HG03159 (cell line): Measurements from ENCODE around the gene XPOT.

Experiments
- ATAC-seq: cut with Tn5 transposase; IDR thresholded peaks from one replicate; pipeline ENCODE4 v1.9.1; 2021; ENCODE audit warnings: mild to moderate bottlenecking, moderate library complexity; ENCODE audit not compliant: unreplicated experiment

Gene XPOT

GRCh38 chr12:64413884-64414283 is 9.7 kb downstream of the XPOT start:
- ATAC-seq: no peak

DNA sequence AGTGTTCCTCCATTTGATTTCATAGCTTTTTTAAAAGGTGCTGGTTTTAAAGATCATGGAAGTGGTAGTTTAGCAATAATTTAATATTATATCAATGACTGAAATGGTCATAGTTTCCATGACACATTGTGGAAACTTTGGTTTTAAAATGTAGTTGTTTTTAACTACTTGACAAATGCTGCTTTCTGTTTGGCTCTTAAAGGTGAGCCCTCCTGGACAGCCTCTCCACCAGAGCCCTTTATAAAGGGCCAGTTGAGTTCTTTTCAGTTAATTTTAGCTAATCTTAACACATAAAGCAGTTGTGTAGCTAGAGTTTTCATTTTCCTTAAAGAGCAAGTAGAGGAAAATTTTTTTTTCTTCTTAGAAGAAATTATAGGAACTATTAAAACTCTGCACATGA is 14.0 kb downstream of the XPOT start:
- no peak for ATAC-seq

- no peak for ATAC-seq
Measured at GRCh38 chr12:64419696-64420095, 15.5 kb downstream of the XPOT start.

- ATAC-seq: no peak
Measured at GRCh38 chr12:64427988-64428387, 23.8 kb downstream of the XPOT start.

- ATAC-seq: no peak
Measured at GRCh38 chr12:64428956-64429355, 24.8 kb downstream of the XPOT start.

- no peak for ATAC-seq
Measured at GRCh38 chr12:64430886-64431285, 26.7 kb downstream of the XPOT start.

DNA sequence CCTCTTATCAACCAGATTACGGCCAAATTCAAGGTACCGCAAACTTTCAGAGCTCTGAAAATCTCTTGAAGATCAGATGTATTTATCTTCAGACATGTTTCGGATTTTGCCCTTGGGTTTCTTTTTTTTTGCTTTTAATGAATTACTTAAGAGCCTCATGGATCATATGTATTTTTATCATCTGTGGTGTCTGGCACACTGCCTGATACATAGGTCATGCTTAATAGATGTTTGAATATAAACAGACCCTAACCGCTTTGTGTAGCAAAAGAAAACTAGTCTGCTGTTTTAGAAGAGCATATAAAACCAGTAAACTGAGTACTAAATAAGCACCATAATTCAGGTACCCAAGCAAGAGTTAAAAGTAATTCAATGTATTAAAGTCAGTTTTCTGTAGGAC is 27.6 kb downstream of the XPOT start:
- no peak for ATAC-seq

DNA sequence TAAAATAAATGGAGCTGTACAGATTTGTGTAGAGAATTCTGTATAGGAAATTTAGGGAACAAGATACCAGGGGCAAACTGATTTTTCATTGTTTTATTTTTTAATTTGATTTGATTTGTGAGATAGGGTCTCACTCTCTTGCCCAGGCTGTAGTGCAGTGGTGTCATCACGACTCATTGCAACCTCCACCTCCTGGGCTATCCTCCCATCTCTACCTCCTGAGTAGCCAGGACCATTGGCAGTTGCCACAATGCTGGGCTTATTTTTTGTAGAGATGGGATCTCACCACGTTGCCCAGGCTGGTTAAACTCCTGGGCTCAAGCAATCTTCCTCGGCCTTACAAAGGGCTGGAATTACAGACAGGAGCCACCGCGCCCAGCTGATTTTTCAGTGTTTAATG is 29.7 kb downstream of the XPOT start:
- ATAC-seq: no peak

DNA sequence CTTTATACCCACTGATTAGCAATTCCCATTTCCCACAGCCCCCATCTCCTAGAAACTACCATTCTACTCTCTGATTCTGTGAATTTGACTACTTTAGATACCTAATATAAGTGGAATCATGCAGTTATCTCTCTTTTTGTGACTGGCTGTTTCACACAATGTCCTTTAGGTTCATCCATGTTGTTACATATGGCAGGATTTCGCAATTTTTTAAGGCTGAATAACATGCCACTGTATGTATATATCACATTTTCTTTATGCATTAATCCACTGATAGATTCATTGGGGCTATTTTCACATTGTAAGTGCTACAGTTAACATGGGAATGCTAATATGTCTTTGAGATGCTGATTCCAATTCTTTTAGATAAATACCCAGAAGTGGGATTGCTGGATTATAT is 35.9 kb downstream of the XPOT start:
- no peak for ATAC-seq

DNA sequence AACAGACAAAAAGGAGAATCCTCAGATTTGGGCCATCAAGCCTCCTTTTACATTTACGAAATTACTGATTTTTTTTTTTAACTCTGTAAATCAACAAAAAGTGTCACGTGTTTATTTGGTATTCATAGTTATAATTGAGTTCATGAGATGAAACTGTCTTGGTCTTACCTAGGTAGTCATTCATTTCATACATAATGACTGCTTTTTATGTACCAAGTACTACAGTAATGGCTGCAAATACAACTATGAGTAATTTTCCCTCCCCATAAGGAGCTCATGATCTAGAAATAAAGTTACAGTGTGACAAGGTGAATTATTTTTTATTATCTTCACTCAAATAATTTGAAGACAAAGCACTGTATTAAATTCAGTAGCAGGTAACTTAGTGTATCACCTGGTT is 41.3 kb downstream of the XPOT start:
- ATAC-seq: no peak

- no peak for ATAC-seq
Measured at GRCh38 chr12:64446295-64446694, 42.1 kb downstream of the XPOT start.

GRCh38 chr12:64450057-64450640 is 46.0 kb downstream of the XPOT start:
- ATAC-seq: no peak

- ATAC-seq: no peak
Measured at GRCh38 chr12:64450711-64451486, 46.7 kb downstream of the XPOT start.

GRCh38 chr12:64451687-64452558 is 47.7 kb downstream of the XPOT start, which contains the start of gene TBK1:
TBK1 (plus strand) TSS chr12:64452120; CDS start chr12:64455871, 3,751 bp downstream.
- peak; percentile 83 for ATAC-seq

DNA sequence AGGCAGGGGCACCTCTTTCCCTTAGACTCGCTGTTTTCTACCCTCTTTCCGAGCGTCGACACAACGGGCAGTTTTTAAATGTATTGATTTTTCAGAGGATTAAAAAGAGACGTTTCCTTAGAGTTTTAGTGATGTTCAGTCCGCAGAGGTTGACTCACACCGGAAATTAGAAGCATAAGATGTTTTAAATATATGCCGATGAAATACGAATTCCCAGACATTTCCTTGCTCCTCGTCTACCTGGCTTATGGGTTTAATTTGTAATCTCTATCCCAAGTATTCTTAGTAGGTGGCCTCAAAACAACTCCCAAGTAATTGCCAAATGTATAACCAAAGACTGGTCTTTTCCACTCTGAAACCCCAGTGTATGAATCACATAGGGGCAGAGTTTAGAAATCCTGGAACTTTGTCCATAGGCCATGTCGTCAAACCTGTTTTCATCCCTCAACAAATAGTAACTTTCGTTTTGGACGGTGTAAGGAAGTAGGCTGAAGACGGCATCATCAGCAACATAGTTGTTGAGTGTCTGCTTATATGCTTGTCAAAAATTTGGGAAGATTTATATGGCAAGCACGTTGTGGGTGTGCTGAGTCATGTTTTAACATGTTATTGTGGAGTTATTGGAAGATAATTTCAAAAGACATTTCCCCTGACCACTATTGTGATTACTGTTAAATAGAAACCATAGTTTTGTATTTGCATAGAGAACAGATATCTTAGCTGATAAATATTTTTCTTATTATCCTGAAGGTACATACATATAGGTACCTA is 48.6 kb downstream of the XPOT start:
- peak; percentile 2 for ATAC-seq

- ATAC-seq: no peak
Measured at GRCh38 chr12:64455506-64455905, 51.3 kb downstream of the XPOT start.

DNA sequence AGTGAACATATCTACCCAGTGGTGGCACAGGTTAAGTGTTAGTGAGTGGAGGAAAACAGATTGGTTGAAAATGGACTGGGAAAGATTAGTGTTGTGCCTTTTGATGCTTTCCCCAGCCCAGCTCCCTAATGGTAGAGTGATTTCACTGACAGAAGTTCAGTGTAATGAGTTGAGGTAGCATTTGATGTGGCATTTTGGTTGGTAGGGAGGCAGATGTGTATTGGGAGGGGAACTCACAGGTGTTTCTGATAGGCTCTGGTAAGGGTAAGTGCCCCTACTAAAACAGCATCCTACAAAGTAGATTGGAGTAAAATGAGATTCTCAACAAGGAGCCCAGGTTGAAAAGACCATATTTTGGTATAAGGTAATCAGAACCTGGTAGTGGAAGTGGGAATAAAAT is 51.9 kb downstream of the XPOT start:
- ATAC-seq: no peak

DNA sequence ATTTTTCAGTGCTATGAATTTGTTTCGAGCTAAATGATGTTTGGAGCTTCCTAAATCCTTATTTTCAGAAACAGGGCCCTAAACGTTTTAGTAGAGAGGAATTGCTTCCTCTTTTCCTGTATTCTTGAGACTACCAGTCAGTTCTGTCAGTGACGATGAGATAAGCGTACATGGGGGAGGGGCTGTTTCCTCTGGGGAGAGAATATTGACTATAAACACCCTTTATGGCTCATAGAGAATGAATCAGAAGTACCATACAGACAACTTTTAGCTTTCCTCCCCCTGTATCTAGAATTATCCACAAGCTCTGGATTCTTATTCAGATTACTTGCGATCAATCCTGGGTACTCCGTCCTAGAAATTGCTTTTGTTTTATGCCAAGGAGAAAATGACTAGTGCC is 52.8 kb downstream of the XPOT start:
- no peak for ATAC-seq

DNA sequence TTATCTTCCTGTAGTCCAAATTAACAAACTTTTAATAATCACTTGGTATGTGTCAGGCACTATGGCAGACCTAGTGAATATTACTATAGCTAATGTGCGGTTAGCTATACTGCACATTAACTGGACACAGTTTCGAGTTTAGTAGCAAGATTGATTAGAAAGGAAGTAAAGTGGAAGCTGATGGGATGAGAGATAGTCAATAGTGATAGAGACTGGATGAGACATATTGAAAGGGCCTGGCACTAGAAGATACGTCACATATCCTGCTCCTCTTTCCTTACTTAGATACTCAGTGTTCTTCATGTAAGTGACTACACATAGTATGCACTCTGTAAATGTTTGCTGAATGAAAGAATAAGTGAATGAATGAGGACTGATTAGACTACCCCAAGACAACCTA is 53.3 kb downstream of the XPOT start:
- no peak for ATAC-seq

DNA sequence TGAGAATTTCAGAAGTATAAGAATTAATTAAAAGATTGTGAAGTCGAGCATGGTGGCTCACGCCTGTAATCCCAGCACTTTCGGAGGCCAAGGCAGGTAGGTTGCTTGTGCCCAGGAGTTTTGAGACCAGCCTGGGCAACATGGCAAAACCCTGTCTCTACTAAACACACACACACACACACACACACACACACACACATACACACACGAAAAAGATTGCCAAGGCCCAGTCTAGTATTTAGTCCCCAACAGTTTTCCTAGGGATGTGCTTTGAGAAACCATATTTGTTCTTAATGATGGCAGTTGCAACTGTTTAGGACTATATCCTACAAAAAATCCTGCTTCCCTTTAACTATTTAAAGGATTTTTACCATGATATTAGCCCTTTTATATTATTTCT is 53.7 kb downstream of the XPOT start:
- no peak for ATAC-seq

- peak; percentile 53 for ATAC-seq
Measured at GRCh38 chr12:64459394-64459891, 55.3 kb downstream of the XPOT start.
